Endodermal cell (in vitro differentiated cells): ENCODE measurements around the gene STAT3. TPM values are rescaled to one million over a fixed set of nuclear protein-coding genes. Genes with fewer than 3 reads are reported as not detected.

Experiments used
- DNase-seq: peaks from one replicate; pipeline ENCODE4 v3.0.0-alpha.2; 2017
- H3K27ac ChIP-seq: 2 replicates; pipeline ENCODE4 v1.5.1; 2013; ENCODE audit warnings: mild to moderate bottlenecking, low read depth, low read length, moderate library complexity
- H3K27me3 ChIP-seq: 2 replicates; pipeline ENCODE4 v1.6.1; 2013; ENCODE audit warnings: mild to moderate bottlenecking, low read length, moderate library complexity; ENCODE audit not compliant: insufficient read depth, control insufficient read depth, poor library complexity, severe bottlenecking
- H3K36me3 ChIP-seq: 2 replicates; pipeline ENCODE4 v1.7.0; 2013; ENCODE audit warnings: mild to moderate bottlenecking, low read length, moderate library complexity; ENCODE audit not compliant: control insufficient read depth, insufficient read depth
- H3K4me1 ChIP-seq: one replicate; pipeline ENCODE4 v1.7.0; 2013; ENCODE audit warnings: low read length; ENCODE audit not compliant: control insufficient read depth, insufficient read depth
- H3K4me3 ChIP-seq: 2 replicates; pipeline ENCODE4 v1.5.1; 2013; ENCODE audit warnings: mild to moderate bottlenecking, low read length, moderate library complexity
- H3K9ac ChIP-seq: 2 replicates; pipeline ENCODE4 v1.6.1; 2013; ENCODE audit warnings: mild to moderate bottlenecking, low read length, moderate library complexity; ENCODE audit not compliant: poor library complexity, severe bottlenecking; ENCODE audit errors: extremely low read depth
- H3K9me3 ChIP-seq: 2 replicates; pipeline ENCODE4 v1.6.1; 2013; ENCODE audit warnings: mild to moderate bottlenecking, low read length, moderate library complexity; ENCODE audit not compliant: control insufficient read depth
- H3K27ac Mint-ChIP-seq: 2 replicates; pipeline ENCODE4 v1.8.0; 2020; ENCODE audit warnings: mixed read lengths
- H3K27me3 Mint-ChIP-seq: 2 replicates; pipeline ENCODE4 v1.8.0; 2021; ENCODE audit warnings: mild to moderate bottlenecking, mixed read lengths; ENCODE audit not compliant: insufficient read depth
- H3K36me3 Mint-ChIP-seq: 2 replicates; pipeline ENCODE4 v1.8.0; 2020; ENCODE audit warnings: low read depth, mixed read lengths
- H3K4me1 Mint-ChIP-seq: 2 replicates; pipeline ENCODE4 v1.8.0; 2020; ENCODE audit warnings: mixed read lengths
- H3K4me3 Mint-ChIP-seq: 2 replicates; pipeline ENCODE4 v1.8.0; 2020; ENCODE audit warnings: mild to moderate bottlenecking, moderate library complexity, mixed read lengths
- H3K9me3 Mint-ChIP-seq: 2 replicates; pipeline ENCODE4 v1.8.0; 2020; ENCODE audit warnings: mild to moderate bottlenecking, mixed read lengths
- WGBS, 2 experiments: methylation state at CpG; one replicate each; pipeline versions ENCODE4 v1.1.5 to v1.1.7; 2013; ENCODE audit warnings: missing lambda C conversion rate in 2 of 2, mixed read lengths in 1 of 2; ENCODE audit not compliant: insufficient coverage in 1 of 2, insufficient read length in 1 of 2; 5-methylcytosine and 5-hydroxymethylcytosine counted together
- long read RNA-seq, 4 experiments: library from polyadenylated mRNA in 2 of 4; library from RNA in 1 of 4; library from capped mRNA in 1 of 4; stranded (forward) in 3 of 4; unstranded in 1 of 4; transcript quantifications; one replicate each; pipeline ENCODE4 v2.0.0, GENCODE V29; 2020 to 2021; ENCODE audit warnings: inconsistent platforms in 1 of 4
- polyA plus RNA-seq, 2 experiments: library from polyadenylated mRNA; stranded (reverse); fragments of 50-300 nt; gene quantifications; one replicate each; pipeline ENCODE4 v1.2.3, GENCODE V29; 2013
- total RNA-seq, 2 donors: library from RNA; stranded (reverse); fragmentation: NEBNext Ultra II Directional in 1 of 2; extraction: Animal tissue kit (Norgen Biotek cat#: 25700) in 1 of 2; gene quantifications; 2 replicates in 1 of 2; 3 replicates in 1 of 2; pipeline ENCODE4 v1.2.1, GENCODE V29; 2021
- TF ChIP-seq, protein P1 (sequence below): fragments of 200-600 bp; sonication (generic); conservative IDR thresholded peaks from 2 replicates; pipeline ENCODE4 v1.5.0; 2021; ENCODE audit warnings: antibody characterized with exemption, mild to moderate bottlenecking

Gene STAT3
- total RNA-seq, result 10 to 100 TPM; 27.5 to 32.4 TPM
- polyA plus RNA-seq (2013, experiment 1 of 2), result 37.5 TPM
- polyA plus RNA-seq (2013, experiment 2 of 2), result 40.2 TPM
- long read RNA-seq, experiment 1, partial matches to known transcripts, result 0 of 8 reads
- long read RNA-seq, experiment 1, other reads (novel, unspliced or antisense), result 8 of 8 reads
- long read RNA-seq, experiment 2, full-length matches to known transcripts, result 34 of 56 reads
- long read RNA-seq, experiment 2, partial matches to known transcripts, result 4 of 56 reads
- long read RNA-seq, experiment 2, other reads (novel, unspliced or antisense), result 18 of 56 reads
- long read RNA-seq, experiment 3, full-length matches to known transcripts, result 116 of 203 reads
- long read RNA-seq, experiment 3, partial matches to known transcripts, result 5 of 203 reads
- long read RNA-seq, experiment 3, other reads (novel, unspliced or antisense), result 82 of 203 reads
- long read RNA-seq, experiment 4, partial matches to known transcripts, result 1 of 4 reads
- long read RNA-seq, experiment 4, other reads (novel, unspliced or antisense), result 0 of 4 reads

- 3 to 12% methylated on average over 14 to 44 of the region's 44 CpGs for WGBS, 2 experiments
- Histone ChIP-seq H3K27ac (peak within 1 kb of the TSS; percentile 71), H3K4me1 (no peaks in the 10 kb centered on the region)
These were observed at the start of gene STAT3 for GRCh38 chr17:42388381-42389134. Gene STAT3 (minus strand): TSS chr17:42388442. CDS start chr17:42348516, 39,926 bp downstream.

GRCh38 chr17:42436391-42436790 lies 48.1 kb upstream of the STAT3 start:
- Histone ChIP-seq H3K9me3 (no peaks in the 10 kb centered on the region), H3K27me3 (no peaks in the 10 kb centered on the region), H3K9ac (no peak overlapping the region), H3K4me3 (no peak overlapping the region), H3K36me3 (no peaks in the 10 kb centered on the region), H3K4me1 (no peaks in the 10 kb centered on the region), H3K27ac (no peak overlapping the region)
- peak; percentile 32 for DNase-seq
- Mint-ChIP-seq H3K36me3 (no peaks in the 10 kb centered on the region), H3K27ac (no peak overlapping the region), H3K27me3 (no peaks in the 10 kb centered on the region), H3K4me1 (no peaks in the 10 kb centered on the region), H3K9me3 (no peaks in the 10 kb centered on the region), H3K4me3 (no peak overlapping the region)
- TF ChIP-seq, protein P1, sequence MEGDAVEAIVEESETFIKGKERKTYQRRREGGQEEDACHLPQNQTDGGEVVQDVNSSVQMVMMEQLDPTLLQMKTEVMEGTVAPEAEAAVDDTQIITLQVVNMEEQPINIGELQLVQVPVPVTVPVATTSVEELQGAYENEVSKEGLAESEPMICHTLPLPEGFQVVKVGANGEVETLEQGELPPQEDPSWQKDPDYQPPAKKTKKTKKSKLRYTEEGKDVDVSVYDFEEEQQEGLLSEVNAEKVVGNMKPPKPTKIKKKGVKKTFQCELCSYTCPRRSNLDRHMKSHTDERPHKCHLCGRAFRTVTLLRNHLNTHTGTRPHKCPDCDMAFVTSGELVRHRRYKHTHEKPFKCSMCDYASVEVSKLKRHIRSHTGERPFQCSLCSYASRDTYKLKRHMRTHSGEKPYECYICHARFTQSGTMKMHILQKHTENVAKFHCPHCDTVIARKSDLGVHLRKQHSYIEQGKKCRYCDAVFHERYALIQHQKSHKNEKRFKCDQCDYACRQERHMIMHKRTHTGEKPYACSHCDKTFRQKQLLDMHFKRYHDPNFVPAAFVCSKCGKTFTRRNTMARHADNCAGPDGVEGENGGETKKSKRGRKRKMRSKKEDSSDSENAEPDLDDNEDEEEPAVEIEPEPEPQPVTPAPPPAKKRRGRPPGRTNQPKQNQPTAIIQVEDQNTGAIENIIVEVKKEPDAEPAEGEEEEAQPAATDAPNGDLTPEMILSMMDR, result no peak
- WGBS, 2 experiments, result 80 to 89% methylated on average over 6 of the region's 6 CpGs

More at GRCh38 chr17:42388381-42389134, at the start of gene STAT3:
- Mint-ChIP-seq H3K4me3 (peak within 1 kb of the TSS; percentile 86), H3K9me3 (no peaks in the 10 kb centered on the region), H3K4me1 (peaks cover 18% of the 10 kb centered on the region), H3K27ac (peak within 1 kb of the TSS; percentile 91), H3K27me3 (peaks cover 35% of the 10 kb centered on the region), H3K36me3 (no peaks in the 10 kb centered on the region)
- DNase-seq, result peak; percentile 100
- peak within 1 kb of the TSS; percentile 54 for H3K9ac ChIP-seq
- H3K9me3 ChIP-seq, result no peaks in the 10 kb centered on the region
- peak within 1 kb of the TSS; percentile 87 for H3K4me3 ChIP-seq
- no peaks in the 10 kb centered on the region for H3K36me3 ChIP-seq
- TF ChIP-seq, protein P1, result no peak
- peaks cover 52% of the 10 kb centered on the region for H3K27me3 ChIP-seq

- Mint-ChIP-seq H3K27me3 (no peaks in the 10 kb centered on the region), H3K27ac (no peak overlapping the region), H3K4me1 (no peaks in the 10 kb centered on the region), H3K4me3 (no peak overlapping the region), H3K36me3 (no peaks in the 10 kb centered on the region), H3K9me3 (no peaks in the 10 kb centered on the region)
- no peaks in the 10 kb centered on the region for H3K9me3 ChIP-seq
- no peaks in the 10 kb centered on the region for H3K27me3 ChIP-seq
- no peak overlapping the region for H3K27ac ChIP-seq
- H3K4me1 ChIP-seq, result no peaks in the 10 kb centered on the region
- H3K4me3 ChIP-seq, result no peak overlapping the region
- 90 to 93% methylated on average over 2 to 3 of the region's 3 CpGs for WGBS, 2 experiments
- TF ChIP-seq, protein P1, result no peak
- DNase-seq, result peak; percentile 42
- H3K9ac ChIP-seq, result no peak overlapping the region
- no peaks in the 10 kb centered on the region for H3K36me3 ChIP-seq
These were observed 43.5 kb upstream of the STAT3 start for GRCh38 chr17:42431758-42432161.
